ENCODE results near the gene TNFAIP8L3. TPM values are rescaled to one million over a fixed set of nuclear protein-coding genes. Genes with fewer than 3 reads are reported as not detected.

TNFAIP8L3 gene
- total RNA-seq, 1 experiment from 2014 or later = 1.2 TPM

Other genes starting within 250 kb of the TNFAIP8L3 start
- gene AP4E1, start 186.2 kb downstream of the TNFAIP8L3 start, total RNA-seq (2014; rRNA removed; shearing (Covaris generic)) = 9.5 and 13.9 TPM in 2 replicates
- gene CYP19A1, start 243.7 kb upstream of the TNFAIP8L3 start, total RNA-seq (2014; rRNA removed; shearing (Covaris generic)) = 0.12 and 0.86 TPM in 2 replicates
- gene GLDN, start 246.7 kb upstream of the TNFAIP8L3 start, total RNA-seq (2014; rRNA removed; shearing (Covaris generic)) = 0.74 and 1.6 TPM in 2 replicates

Data from M059J (cell line).